Measurements from ENCODE around the gene SLC22A23. TPM values are rescaled to one million over a fixed set of nuclear protein-coding genes. Genes with fewer than 3 reads are reported as not detected.

The SLC22A23 gene
- total RNA-seq, 2 experiments from 2014 or later = 0.90 to 1.0 TPM

DNA sequence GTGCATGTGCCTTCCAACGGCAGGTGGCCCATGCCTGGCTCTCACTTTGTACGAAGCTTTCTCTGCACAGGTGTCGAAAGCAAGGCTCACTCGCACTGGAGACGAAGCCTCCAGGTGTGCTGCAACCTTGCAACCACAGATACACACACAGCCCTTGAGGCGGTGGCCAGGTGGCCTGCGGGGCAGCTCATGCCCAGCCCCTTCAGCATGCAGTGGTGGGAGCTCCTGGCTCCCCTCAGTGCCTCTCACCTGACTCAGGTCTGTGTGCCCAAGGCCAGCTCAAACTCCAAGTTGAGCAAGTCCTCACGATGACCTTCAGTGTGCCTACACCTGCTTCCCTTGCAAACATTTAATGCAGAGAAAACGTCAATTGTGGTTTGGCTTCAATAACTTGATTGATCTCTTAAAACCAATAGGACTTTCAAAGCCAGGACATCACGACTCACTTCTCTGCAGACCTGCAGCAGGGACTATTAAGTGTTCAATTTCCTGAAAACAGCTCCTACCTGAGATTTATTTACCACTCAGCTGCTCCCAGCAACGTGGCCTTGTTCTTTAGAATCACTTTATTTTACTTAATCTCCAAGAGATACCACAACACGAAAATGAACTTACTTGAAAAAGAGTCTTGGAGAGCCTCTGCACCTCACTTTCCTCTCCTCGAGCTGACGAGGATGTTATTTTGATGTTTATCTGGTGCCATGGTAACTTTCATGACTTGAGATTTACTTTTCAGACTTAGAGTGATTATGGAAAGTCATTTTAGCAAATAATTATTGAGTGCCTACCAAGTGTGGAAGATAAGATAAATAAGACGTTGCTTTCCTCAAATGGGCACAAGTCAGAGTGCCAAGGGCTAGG is 86.3 kb downstream of the SLC22A23 start:
- Mint-ChIP-seq H3K27ac (no peak overlapping the region), H3K36me3 (no peaks in the 10 kb centered on the region), H3K4me3 (no peak overlapping the region), H3K9me3 (no peaks in the 10 kb centered on the region), H3K4me1 (ENCODE audit: low read depth) (peaks cover 26% of the 10 kb centered on the region), H3K27me3 (no peaks in the 10 kb centered on the region)
- POLR2A ChIA-PET = no interaction called here
- CTCF ChIA-PET = interaction anchor here (0.8 to 1.6 kb wide), 4 partner anchors 12 to 362 kb away, joined by 3 to 5 read pairs (median 4); no protein-coding TSS in a partner anchor
- intact Hi-C loops (cut with micrococcal nuclease) = loop anchor here (2.0 kb wide), 1 partner anchor 14 kb away; no protein-coding TSS in a partner anchor
- DNase-seq = peak; percentile 15

DNA sequence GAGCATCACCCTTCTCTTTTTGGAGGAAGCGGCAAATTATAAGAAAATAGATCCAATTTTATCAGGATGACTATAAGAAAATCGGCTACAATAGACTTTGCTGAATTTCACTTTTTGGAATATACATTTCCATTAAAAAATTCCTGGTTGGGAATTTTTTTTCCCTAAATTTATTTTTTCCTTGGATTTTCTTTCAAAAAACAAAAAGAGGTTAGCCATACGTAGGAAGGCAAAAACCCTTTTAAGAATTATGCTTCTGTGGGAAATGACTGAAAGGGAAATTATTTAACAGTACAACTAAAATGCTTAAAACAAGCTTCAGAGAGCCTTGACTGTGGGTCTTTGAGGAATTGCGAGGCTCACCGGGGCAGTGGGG is 86.9 kb downstream of the SLC22A23 start:
- ChIA-PET CTCF (interaction anchor here (1.6 kb wide), 1 partner anchor 41 kb away, joined by 5 read pairs; no protein-coding TSS in a partner anchor), POLR2A (no interaction called here)
- intact Hi-C loops (cut with micrococcal nuclease) = loop anchor here (2.0 kb wide), 1 partner anchor 13 kb away; no protein-coding TSS in a partner anchor
- DNase-seq = no peak
- Mint-ChIP-seq H3K4me3 (no peak overlapping the region), H3K27ac (no peak overlapping the region), H3K9me3 (no peaks in the 10 kb centered on the region), H3K4me1 (ENCODE audit: low read depth) (peaks cover 26% of the 10 kb centered on the region), H3K27me3 (no peaks in the 10 kb centered on the region), H3K36me3 (no peaks in the 10 kb centered on the region)

DNA sequence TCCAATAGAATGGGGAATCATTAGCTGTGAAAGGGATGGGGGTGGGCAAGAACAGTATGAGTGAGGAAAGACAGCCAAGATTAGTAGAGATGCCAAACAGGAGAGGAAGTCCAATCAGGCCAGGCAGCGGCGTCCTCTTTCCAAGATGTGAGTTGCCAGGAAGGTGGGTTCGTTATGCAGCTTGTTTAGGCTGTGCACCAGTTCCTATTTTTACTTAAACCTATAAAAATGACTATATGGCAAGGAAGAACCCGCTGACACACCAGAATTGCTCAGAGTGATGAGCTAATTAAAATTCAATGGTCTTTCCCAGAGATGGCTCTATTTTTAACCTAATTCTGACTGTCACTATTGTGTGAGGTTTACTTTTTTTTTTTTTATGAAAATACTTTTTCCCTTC is 88.2 kb downstream of the SLC22A23 start:
- H3K27me3 Mint-ChIP-seq = no peaks in the 10 kb centered on the region
- H3K9me3 Mint-ChIP-seq = no peaks in the 10 kb centered on the region
- H3K27ac Mint-ChIP-seq = no peak overlapping the region
- no peak for DNase-seq
- ChIA-PET CTCF (interaction anchor here (0.7 to 1.1 kb wide), 2 partner anchors 43 to 89 kb away, joined by 3 to 4 read pairs; no protein-coding TSS in a partner anchor), POLR2A (no interaction called here)
- no peak overlapping the region for H3K4me3 Mint-ChIP-seq
- no peaks in the 10 kb centered on the region for H3K36me3 Mint-ChIP-seq
- intact Hi-C loops (cut with micrococcal nuclease) = no loop called here
- peaks cover 23% of the 10 kb centered on the region for H3K4me1 Mint-ChIP-seq (ENCODE audit: low read depth)

DNA sequence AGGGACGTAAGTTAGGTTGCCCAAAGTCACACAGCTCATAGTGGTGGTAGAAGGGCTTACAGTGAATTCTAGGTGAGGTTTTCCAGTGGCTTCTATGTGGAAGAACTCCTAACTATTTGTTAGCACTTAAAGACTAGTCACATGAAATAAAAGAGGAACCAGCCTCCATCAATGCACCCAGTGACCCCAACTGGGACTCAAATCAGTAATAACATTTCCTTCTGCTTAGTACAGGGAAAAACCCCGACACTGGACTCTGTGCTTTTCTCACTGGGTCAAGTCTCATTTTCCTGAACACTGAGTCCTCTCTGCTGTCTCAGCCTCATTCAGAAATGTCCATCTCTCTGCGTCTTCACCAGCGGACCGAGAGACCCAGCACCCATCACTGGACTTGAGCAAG is 89.2 kb downstream of the SLC22A23 start:
- DNase-seq = no peak
- Mint-ChIP-seq H3K4me1 (ENCODE audit: low read depth) (peaks cover 23% of the 10 kb centered on the region), H3K27ac (no peak overlapping the region), H3K36me3 (no peaks in the 10 kb centered on the region), H3K9me3 (no peaks in the 10 kb centered on the region), H3K27me3 (no peaks in the 10 kb centered on the region), H3K4me3 (no peak overlapping the region)
- ChIA-PET POLR2A (no interaction called here), CTCF (no interaction called here)
- intact Hi-C loops (cut with micrococcal nuclease) = no loop called here

DNA sequence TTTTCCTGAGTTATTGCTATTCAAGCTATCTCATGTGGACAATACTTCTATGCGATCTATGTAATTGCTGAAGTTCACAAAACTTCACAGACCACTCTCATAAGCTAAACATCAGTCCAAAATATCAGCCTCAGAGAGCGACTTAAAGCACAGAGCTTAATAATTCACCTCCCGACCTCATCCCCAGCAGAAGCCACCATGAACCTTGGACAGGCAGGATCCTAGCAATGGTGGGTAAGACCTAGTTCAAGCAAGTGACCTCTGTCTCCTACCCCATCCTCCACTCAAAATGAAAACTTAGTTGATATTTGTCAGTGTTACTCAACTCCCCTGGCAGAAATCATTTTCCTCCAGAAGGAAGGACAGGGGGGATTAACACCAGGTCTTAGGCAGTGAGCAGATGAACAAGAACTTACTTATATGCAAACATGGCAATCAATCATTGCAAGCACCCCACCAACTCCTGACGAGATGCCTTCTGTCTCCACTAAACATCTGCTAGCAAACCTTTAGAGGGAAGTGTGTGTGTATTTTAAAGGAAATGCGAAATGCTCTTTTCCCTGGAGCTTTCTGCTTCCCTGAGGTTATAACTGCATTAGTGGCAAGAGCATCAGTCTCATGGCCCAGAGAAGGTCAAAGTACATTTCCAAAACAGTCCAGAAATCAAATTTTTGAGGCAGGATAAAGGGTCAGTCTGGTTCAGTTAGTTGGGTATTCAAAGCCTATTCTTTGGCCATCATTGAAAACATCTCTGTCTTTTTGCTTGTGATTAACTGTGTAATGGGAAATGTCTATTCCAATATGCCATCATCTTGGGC is 90.0 kb downstream of the SLC22A23 start:
- no peak for DNase-seq
- H3K9me3 Mint-ChIP-seq = no peaks in the 10 kb centered on the region
- ChIA-PET POLR2A (no interaction called here), CTCF (interaction anchor here (0.6 to 0.8 kb wide), 2 partner anchors 29 to 87 kb away, joined by 3 read pairs; no protein-coding TSS in a partner anchor)
- intact Hi-C loops (cut with micrococcal nuclease) = no loop called here
- H3K27ac Mint-ChIP-seq = no peak overlapping the region
- no peaks in the 10 kb centered on the region for H3K36me3 Mint-ChIP-seq
- no peak overlapping the region for H3K4me3 Mint-ChIP-seq
- H3K4me1 Mint-ChIP-seq (ENCODE audit: low read depth) = peaks cover 18% of the 10 kb centered on the region
- H3K27me3 Mint-ChIP-seq = no peaks in the 10 kb centered on the region

DNA sequence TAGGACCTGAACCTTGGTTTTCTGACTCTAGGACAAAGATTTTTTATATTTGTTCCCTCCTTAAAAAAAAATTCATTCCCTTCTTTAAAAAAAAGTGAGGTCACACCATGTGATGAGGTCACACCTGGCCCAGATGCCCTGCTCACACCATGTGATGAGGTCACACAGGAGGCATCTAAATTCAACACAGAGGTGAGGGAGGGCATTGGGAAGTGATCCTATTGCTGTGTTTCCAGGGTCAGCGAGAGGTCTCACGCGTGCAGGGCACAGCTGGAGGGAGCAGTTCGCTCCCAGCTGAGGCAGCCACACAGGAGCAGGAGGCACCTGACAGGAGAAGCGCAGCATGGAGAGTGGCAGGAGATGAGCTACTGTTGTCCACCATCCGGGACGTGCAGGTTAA is 92.5 kb downstream of the SLC22A23 start:
- no peaks in the 10 kb centered on the region for H3K36me3 Mint-ChIP-seq
- H3K4me1 Mint-ChIP-seq (ENCODE audit: low read depth) = no peaks in the 10 kb centered on the region
- intact Hi-C loops (cut with micrococcal nuclease) = no loop called here
- H3K27me3 Mint-ChIP-seq = no peaks in the 10 kb centered on the region
- POLR2A ChIA-PET = no interaction called here
- no peak for DNase-seq
- no peak overlapping the region for H3K27ac Mint-ChIP-seq
- no peaks in the 10 kb centered on the region for H3K9me3 Mint-ChIP-seq
- CTCF ChIA-PET = interaction anchor here (2.1 kb wide), 1 partner anchor 47 kb away, joined by 6 read pairs; no protein-coding TSS in a partner anchor
- no peak overlapping the region for H3K4me3 Mint-ChIP-seq

DNA sequence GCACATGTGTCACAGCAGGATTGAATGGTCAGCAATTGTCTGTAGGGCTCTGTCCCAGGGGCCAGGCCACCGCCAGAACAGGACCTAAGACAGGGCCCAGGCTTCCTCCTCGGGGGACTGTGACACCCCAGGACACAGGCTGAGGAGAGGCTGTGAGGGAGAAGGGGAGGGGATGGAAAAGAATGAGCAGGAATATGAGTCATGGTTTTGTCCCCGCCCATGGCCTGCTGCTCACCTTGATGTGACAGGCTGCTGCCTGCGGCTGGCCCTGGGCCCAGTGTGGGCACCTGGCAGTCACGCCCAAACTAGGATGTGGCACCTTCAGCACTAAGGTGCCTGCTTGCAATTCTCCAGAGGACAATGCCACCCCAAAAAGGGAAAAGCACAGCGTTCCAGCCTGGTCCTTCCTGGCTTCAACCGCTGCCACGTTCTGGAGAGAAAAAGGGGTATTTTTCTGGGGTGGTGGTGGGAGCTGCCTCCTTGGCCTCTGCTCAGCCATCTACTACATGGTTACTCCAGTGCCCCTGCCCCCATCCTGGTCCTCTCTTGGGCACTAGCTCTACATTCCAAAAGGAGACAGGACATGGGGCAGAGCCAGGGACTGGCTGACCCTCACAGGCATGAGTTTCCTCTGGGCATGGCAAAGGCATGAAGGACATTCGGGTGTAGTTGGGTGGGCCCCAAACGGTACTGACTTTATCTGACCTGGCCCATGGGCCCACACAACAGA is 93.4 kb downstream of the SLC22A23 start:
- Mint-ChIP-seq H3K9me3 (no peaks in the 10 kb centered on the region), H3K4me3 (no peak overlapping the region), H3K36me3 (no peaks in the 10 kb centered on the region), H3K27ac (no peak overlapping the region), H3K4me1 (ENCODE audit: low read depth) (no peaks in the 10 kb centered on the region), H3K27me3 (no peaks in the 10 kb centered on the region)
- intact Hi-C loops (cut with micrococcal nuclease) = no loop called here
- CTCF ChIA-PET = interaction anchor here (2.1 kb wide), 1 partner anchor 47 kb away, joined by 6 read pairs; no protein-coding TSS in a partner anchor
- DNase-seq = peak; percentile 38
- POLR2A ChIA-PET = no interaction called here

DNA sequence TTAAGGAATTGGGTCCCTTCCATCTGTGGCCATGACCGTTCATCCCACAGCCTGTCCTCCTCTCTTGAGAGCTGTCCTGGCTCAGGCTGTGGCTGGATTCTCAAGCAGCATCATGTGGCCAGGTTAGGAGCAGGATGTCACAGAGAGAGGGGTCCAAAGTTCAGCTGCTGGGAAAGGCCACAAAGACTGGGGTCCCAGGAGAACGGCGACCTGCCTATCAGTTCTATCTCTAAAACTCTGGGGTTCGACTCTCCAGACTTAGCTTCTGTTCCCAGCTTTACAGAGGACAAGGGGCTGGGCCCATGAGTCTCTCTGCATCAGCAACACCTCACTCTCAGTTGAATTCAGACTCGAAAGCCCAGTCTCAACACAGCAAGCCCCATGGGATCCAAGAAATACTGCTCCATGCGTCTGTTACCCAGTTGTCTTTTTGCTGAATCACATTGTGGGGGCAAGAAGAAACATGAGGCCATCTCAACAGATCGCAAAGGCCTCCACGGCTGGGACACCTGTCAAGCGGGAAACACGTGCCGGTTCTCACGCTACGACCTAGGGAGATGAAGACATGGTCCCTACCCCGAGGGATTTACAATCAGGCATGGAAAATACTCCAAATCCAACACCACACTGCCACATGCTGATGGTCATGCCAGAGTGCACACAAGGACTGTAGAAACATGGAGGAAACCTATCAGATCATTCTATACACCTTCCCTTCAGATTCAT is 95.4 kb downstream of the SLC22A23 start:
- Mint-ChIP-seq H3K27ac (no peak overlapping the region), H3K9me3 (no peaks in the 10 kb centered on the region), H3K27me3 (no peaks in the 10 kb centered on the region), H3K4me3 (no peak overlapping the region), H3K4me1 (ENCODE audit: low read depth) (peaks cover 2% of the 10 kb centered on the region), H3K36me3 (no peaks in the 10 kb centered on the region)
- ChIA-PET CTCF (no interaction called here), POLR2A (no interaction called here)
- intact Hi-C loops (cut with micrococcal nuclease) = no loop called here
- DNase-seq = no peak

DNA sequence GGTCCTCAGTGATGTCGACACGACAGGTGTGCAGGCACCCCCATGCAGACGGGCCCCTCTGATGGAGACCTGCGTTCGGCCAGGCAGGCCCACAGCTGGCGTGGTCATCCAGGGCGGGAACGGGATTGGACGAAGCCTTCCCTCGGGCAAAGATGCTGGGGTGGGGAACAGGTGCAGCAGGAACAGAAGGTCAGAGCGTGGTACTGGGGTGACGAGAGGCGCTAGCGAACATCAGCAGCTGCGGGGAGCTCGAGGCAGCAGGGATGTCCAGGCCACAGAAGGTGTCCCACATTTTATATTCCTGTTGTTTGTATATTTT is 96.2 kb downstream of the SLC22A23 start:
- H3K4me3 Mint-ChIP-seq = no peak overlapping the region
- POLR2A ChIA-PET = no interaction called here

DNA sequence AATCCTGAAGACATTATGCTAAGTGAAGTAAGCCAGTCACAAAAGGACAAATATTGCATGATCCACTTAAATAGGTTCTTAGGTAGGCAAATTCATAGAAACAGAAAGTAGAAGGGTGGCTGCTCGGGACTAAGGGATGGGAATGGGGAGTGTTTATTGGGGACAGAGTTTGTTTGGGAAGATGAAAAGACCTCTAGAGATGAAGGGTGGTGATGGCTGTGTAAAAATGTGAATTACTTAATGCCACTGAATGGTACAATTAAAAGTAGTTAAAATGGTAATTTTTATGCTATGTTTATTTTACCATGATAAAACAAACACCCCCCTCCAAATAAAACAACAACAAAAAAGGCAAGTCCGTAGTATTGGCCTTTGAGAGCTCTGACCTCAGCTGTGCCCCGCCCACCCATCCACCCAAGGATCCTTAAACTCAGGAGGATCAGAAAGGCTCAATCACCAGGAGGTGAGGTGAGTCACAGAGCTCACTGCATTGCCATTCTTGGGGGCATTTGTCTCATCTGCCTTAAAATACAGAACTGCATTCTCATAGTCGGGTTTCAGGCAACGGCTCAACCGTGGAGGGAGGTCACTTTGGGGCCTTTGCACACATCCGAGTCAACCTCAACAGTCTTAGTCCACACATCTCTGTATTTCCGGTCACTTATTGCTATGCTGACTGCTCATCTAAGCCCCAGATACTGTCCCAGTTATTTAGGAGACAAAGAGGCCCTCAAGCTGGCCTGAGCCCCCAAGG is 96.7 kb downstream of the SLC22A23 start:
- ChIA-PET POLR2A (no interaction called here), CTCF (no interaction called here)
- Mint-ChIP-seq H3K9me3 (no peaks in the 10 kb centered on the region), H3K27ac (no peak overlapping the region), H3K4me1 (ENCODE audit: low read depth) (peaks cover 10% of the 10 kb centered on the region), H3K27me3 (no peaks in the 10 kb centered on the region), H3K36me3 (no peaks in the 10 kb centered on the region), H3K4me3 (no peak overlapping the region)
- intact Hi-C loops (cut with micrococcal nuclease) = loop anchor here (5.0 kb wide), 1 partner anchor 97 kb away; the partner anchor contains the start of gene SLC22A23
- DNase-seq = no peak

More for the DNA sequence above, 96.2 kb downstream of the SLC22A23 start:
- CTCF ChIA-PET = no interaction called here
- DNase-seq = no peak
- Mint-ChIP-seq H3K4me1 (ENCODE audit: low read depth) (peaks cover 7% of the 10 kb centered on the region), H3K27me3 (no peaks in the 10 kb centered on the region), H3K36me3 (no peaks in the 10 kb centered on the region), H3K27ac (no peak overlapping the region), H3K9me3 (no peaks in the 10 kb centered on the region)
- intact Hi-C loops (cut with micrococcal nuclease) = no loop called here

DNA sequence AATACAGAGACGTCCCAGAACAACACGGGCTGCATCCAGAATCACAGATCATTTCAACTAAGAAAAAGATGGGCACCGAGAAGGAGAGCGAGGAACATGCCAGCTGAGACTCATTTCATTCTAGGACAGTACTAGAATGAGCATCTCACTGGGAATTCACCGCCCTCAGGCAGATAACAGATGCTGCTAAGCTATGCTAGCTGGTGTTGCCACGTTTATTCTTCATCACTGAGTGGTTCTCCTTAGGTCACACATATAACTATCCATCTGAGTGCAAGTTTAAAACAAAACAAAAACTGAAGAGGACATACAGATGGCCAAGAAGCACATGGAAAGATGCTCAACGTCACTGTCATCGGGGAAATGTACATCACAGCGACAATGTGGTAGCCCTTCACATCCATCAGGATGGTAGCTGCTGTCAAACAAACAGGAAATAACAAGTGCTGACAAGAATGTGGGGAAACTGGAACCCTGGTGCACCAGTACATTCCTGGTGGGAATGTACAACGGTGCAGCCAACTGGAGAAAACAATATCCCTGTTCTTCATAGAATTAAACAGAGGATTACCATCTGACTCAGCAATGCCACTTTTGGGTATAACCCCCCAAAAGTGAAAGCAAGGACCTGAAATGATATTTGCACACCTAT is 97.6 kb downstream of the SLC22A23 start:
- Mint-ChIP-seq H3K4me3 (no peak overlapping the region), H3K27me3 (no peaks in the 10 kb centered on the region), H3K9me3 (no peaks in the 10 kb centered on the region), H3K27ac (no peak overlapping the region), H3K4me1 (ENCODE audit: low read depth) (peaks cover 18% of the 10 kb centered on the region), H3K36me3 (no peaks in the 10 kb centered on the region)
- CTCF ChIA-PET = no interaction called here
- no peak for DNase-seq
- intact Hi-C loops (cut with micrococcal nuclease) = loop anchor here (5.0 kb wide), 1 partner anchor 98 kb away; the partner anchor contains the start of gene SLC22A23
- POLR2A ChIA-PET = no interaction called here

Data from activated CD4-positive, alpha-beta memory T cell treated with anti-CD3 and anti-CD28 coated beads for 36 hours (primary cell).